Measurements from ENCODE around the gene OLIG2. TPM values are rescaled to one million over a fixed set of nuclear protein-coding genes. Genes with fewer than 3 reads are reported as not detected.

OLIG2 gene
- total RNA-seq, 4 donors from 2014 or later = 0.10 TPM; not detected in 3

GRCh38 chr21:33021150-33021549 lies 4.6 kb upstream of the OLIG2 start:
- TF ChIP-seq CTCF (IDR thresholded peaks at IDR 0.05 in 4 of 5, conservative IDR thresholded peaks at IDR 0.05 in 1 of 5) = no peak
- no peak for TF ChIP-seq POLR2A (IDR thresholded peaks at IDR 0.05)

GRCh38 chr21:33021667-33022066 lies 4.1 kb upstream of the OLIG2 start:
- H3K27me3 ChIP-seq = peaks cover 80 to 90% (median 80%) of the 10 kb centered on the region in 3 donors
- peaks cover 13 to 15% of the 10 kb centered on the region in 2 donors for H3K4me1 ChIP-seq
- TF ChIP-seq POLR2A (IDR thresholded peaks at IDR 0.05) (no peak), CTCF (IDR thresholded peaks at IDR 0.05 in 4 of 5, conservative IDR thresholded peaks at IDR 0.05 in 1 of 5) (no peak)
- H3K27ac ChIP-seq = no peak overlapping the region
- H3K9me3 ChIP-seq = no peaks in the 10 kb centered on the region
- no peak overlapping the region for H3K4me3 ChIP-seq
- ATAC-seq (no peak), DNase-seq (no peak)
- no peaks in the 10 kb centered on the region for H3K36me3 ChIP-seq
- intact Hi-C loops (cut with DNase I; ENCODE audit: low total_unique reads) = no loop called here
- in situ Hi-C loops (cut with MboI; ENCODE audit: low sequenced_read_pairs in 4 of 4) = no loop called here

More at GRCh38 chr21:33021150-33021549, 4.6 kb upstream of the OLIG2 start:
- in situ Hi-C loops (cut with MboI; ENCODE audit: low sequenced_read_pairs in 4 of 4) = no loop called here
- Histone ChIP-seq H3K9me3 (no peaks in the 10 kb centered on the region), H3K27me3 (peaks cover 75 to 86% (median 76%) of the 10 kb centered on the region in 3 donors), H3K4me1 (peaks cover 13 to 15% of the 10 kb centered on the region in 2 donors), H3K4me3 (no peak overlapping the region), H3K27ac (no peak overlapping the region), H3K36me3 (no peaks in the 10 kb centered on the region)
- no peak for ATAC-seq
- DNase-seq = no peak
- intact Hi-C loops (cut with DNase I; ENCODE audit: low total_unique reads) = no loop called here

GRCh38 chr21:33022489-33022827 lies 3.3 kb upstream of the OLIG2 start:
- peaks cover 13 to 15% of the 10 kb centered on the region in 2 donors for H3K4me1 ChIP-seq
- H3K36me3 ChIP-seq = no peaks in the 10 kb centered on the region
- no peak overlapping the region for H3K27ac ChIP-seq
- in situ Hi-C loops (cut with MboI; ENCODE audit: low sequenced_read_pairs in 4 of 4) (no loop called here), intact Hi-C loops (cut with DNase I; ENCODE audit: low total_unique reads) (no loop called here)
- ATAC-seq (no peak), DNase-seq (no peak)
- H3K9me3 ChIP-seq = no peaks in the 10 kb centered on the region
- H3K27me3 ChIP-seq = peaks cover 82 to 93% (median 84%) of the 10 kb centered on the region in 3 donors
- peak overlapping the region in 3 of 4 donors; percentile 15 to 49 (median 33) for H3K4me3 ChIP-seq
- TF ChIP-seq POLR2A (IDR thresholded peaks at IDR 0.05) (no peak), CTCF (IDR thresholded peaks at IDR 0.05 in 4 of 5, conservative IDR thresholded peaks at IDR 0.05 in 1 of 5) (no peak)

GRCh38 chr21:33022828-33023573 lies 2.7 kb upstream of the OLIG2 start:
- Histone ChIP-seq H3K4me3 (peak overlapping the region; percentile 15 to 49 (median 30)), H3K27me3 (peaks cover 87 to 96% (median 90%) of the 10 kb centered on the region in 3 donors), H3K36me3 (no peaks in the 10 kb centered on the region), H3K27ac (no peak overlapping the region), H3K4me1 (peaks cover 15% of the 10 kb centered on the region in 2 donors), H3K9me3 (no peaks in the 10 kb centered on the region)
- ATAC-seq (no peak), DNase-seq (no peak)
- intact Hi-C loops (cut with DNase I; ENCODE audit: low total_unique reads) (no loop called here), in situ Hi-C loops (cut with MboI; ENCODE audit: low sequenced_read_pairs in 4 of 4) (no loop called here)
- TF ChIP-seq CTCF (IDR thresholded peaks at IDR 0.05 in 4 of 5, conservative IDR thresholded peaks at IDR 0.05 in 1 of 5) (no peak), POLR2A (IDR thresholded peaks at IDR 0.05) (no peak)

Data from gastrocnemius medialis (tissue), 4 donors.